Activated B cell treated with CpG ODN at 0.5 μM for 24 hours (primary cell): ENCODE results near the gene ZSCAN25. TPM values are rescaled to one million over a fixed set of nuclear protein-coding genes. Genes with fewer than 3 reads are reported as not detected.

Source experiments
- ATAC-seq: fragments of 200-7000 bp; cut with Tn5 transposase; one replicate; pipeline ENCODE4 v1.10.0; 2021; ENCODE audit warnings: low read depth, mild to moderate bottlenecking, moderate library complexity
- CTCF ChIA-PET: fragments of 350-600 bp; sonication (Branson Sonifier 250); formaldehyde crosslinking; loops from one replicate; lab custom pipeline; 2021; ENCODE audit warnings: antibody characterized with exemption; lab: Charles Lee
- POLR2A ChIA-PET: fragments of 350-600 bp; sonication (Branson Sonifier 250); formaldehyde crosslinking; loops from one replicate; lab custom pipeline; 2021; ENCODE audit warnings: antibody characterized with exemption; lab: Charles Lee
- DNase-seq: peaks from one replicate; pipeline ENCODE4 v3.0.0; 2022
- H3K27ac Mint-ChIP-seq: one replicate; pipeline ENCODE4 v1.8.0; 2020; ENCODE audit warnings: mixed read lengths
- H3K27me3 Mint-ChIP-seq: one replicate; pipeline ENCODE4 v1.8.0; 2021; ENCODE audit warnings: mixed read lengths
- H3K36me3 Mint-ChIP-seq: one replicate; pipeline ENCODE4 v1.8.0; 2021; ENCODE audit warnings: low read depth, mixed read lengths
- H3K4me1 Mint-ChIP-seq: one replicate; pipeline ENCODE4 v1.8.0; 2021; ENCODE audit warnings: mixed read lengths
- H3K4me3 Mint-ChIP-seq: one replicate; pipeline ENCODE4 v1.8.0; 2020; ENCODE audit warnings: mild to moderate bottlenecking, mixed read lengths
- H3K9me3 Mint-ChIP-seq: one replicate; pipeline ENCODE4 v1.8.0; 2020; ENCODE audit warnings: mixed read lengths
- intact Hi-C: fragments of 100-400 bp; cut with micrococcal nuclease; formaldehyde crosslinking; loops from one replicate; pipeline ENCODE4 v1.15.1; 2024
- total RNA-seq: library from RNA; stranded (reverse); gene quantifications from 2 replicates; pipeline ENCODE4 v1.2.3, GENCODE V29; 2022
- TF ChIP-seq, protein P1 (sequence below): fragments of 200-600 bp; IDR thresholded peaks from one replicate; pipeline ENCODE4 v1.8.0; 2022; ENCODE audit warnings: antibody characterized with exemption, mild to moderate bottlenecking

The ZSCAN25 gene
- total RNA-seq, 1 donor from 2014 or later = 33.4 TPM

GRCh38 chr7:99623702-99624447, 7.1 kb downstream of the ZSCAN25 start:
- intact Hi-C loops = no loop called here
- DNase-seq (no peak), ATAC-seq (no peak)
- CTCF ChIA-PET = no interaction called here
- TF ChIP-seq, protein P1, sequence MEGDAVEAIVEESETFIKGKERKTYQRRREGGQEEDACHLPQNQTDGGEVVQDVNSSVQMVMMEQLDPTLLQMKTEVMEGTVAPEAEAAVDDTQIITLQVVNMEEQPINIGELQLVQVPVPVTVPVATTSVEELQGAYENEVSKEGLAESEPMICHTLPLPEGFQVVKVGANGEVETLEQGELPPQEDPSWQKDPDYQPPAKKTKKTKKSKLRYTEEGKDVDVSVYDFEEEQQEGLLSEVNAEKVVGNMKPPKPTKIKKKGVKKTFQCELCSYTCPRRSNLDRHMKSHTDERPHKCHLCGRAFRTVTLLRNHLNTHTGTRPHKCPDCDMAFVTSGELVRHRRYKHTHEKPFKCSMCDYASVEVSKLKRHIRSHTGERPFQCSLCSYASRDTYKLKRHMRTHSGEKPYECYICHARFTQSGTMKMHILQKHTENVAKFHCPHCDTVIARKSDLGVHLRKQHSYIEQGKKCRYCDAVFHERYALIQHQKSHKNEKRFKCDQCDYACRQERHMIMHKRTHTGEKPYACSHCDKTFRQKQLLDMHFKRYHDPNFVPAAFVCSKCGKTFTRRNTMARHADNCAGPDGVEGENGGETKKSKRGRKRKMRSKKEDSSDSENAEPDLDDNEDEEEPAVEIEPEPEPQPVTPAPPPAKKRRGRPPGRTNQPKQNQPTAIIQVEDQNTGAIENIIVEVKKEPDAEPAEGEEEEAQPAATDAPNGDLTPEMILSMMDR = no peak
- Mint-ChIP-seq H3K27me3 (no peaks in the 10 kb centered on the region), H3K4me3 (no peak overlapping the region), H3K36me3 (peaks cover 95% of the 10 kb centered on the region), H3K9me3 (no peaks in the 10 kb centered on the region), H3K4me1 (peaks cover 2% of the 10 kb centered on the region), H3K27ac (no peak overlapping the region)
- POLR2A ChIA-PET = no interaction called here

DNA sequence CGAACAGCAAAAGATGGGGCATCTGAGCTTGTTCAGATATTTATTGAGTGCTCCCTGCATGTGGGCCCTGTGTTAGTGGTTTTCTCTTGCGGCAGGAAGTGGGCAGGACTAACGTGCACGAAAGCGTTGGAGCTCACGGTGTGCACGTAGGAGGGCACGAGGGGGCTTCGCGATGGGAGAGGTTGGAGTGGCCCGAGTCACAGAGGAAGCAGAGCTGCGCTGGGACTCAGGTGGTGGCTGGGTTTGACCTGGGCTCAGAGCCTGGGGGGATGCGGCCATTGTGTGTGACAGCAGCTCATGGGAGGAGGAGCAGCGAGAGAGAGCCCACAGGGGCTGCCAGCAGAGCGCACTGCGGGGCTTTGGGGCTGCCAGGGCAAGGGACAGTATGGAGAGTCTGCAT, 7.7 kb downstream of the ZSCAN25 start:
- H3K27ac Mint-ChIP-seq = no peak overlapping the region
- no peaks in the 10 kb centered on the region for H3K9me3 Mint-ChIP-seq
- no peaks in the 10 kb centered on the region for H3K4me1 Mint-ChIP-seq
- H3K36me3 Mint-ChIP-seq = peaks cover 95% of the 10 kb centered on the region
- ChIA-PET POLR2A (no interaction called here), CTCF (no interaction called here)
- ATAC-seq (no peak), DNase-seq (no peak)
- H3K27me3 Mint-ChIP-seq = no peaks in the 10 kb centered on the region
- TF ChIP-seq, protein P1 = no peak
- intact Hi-C loops = no loop called here
- no peak overlapping the region for H3K4me3 Mint-ChIP-seq

DNA sequence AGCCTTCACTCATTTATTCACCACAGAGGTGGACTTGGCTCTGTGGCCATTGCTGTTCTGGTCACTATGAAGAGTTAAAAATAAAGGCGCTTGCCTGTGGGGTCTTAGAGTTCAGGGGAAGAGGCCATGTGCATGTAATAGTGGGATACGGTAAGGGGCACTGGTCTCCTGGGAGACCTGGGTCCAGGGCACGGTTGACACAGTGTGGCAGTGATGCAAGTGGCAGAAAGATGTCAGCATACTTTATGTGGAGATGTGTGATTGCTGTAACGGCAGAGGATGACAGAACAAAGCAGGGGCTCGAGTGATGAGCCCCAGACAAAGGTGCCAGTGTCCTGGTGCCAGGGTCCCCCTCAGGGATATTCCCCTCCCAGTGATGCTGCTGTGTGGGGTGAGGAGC, 8.6 kb downstream of the ZSCAN25 start:
- no peaks in the 10 kb centered on the region for H3K27me3 Mint-ChIP-seq
- no peak overlapping the region for H3K27ac Mint-ChIP-seq
- H3K4me1 Mint-ChIP-seq = no peaks in the 10 kb centered on the region
- ATAC-seq (no peak), DNase-seq (no peak)
- TF ChIP-seq, protein P1 = no peak
- no peaks in the 10 kb centered on the region for H3K9me3 Mint-ChIP-seq
- no peak overlapping the region for H3K4me3 Mint-ChIP-seq
- POLR2A ChIA-PET = no interaction called here
- intact Hi-C loops = no loop called here
- CTCF ChIA-PET = no interaction called here
- H3K36me3 Mint-ChIP-seq = peaks cover 95% of the 10 kb centered on the region

DNA sequence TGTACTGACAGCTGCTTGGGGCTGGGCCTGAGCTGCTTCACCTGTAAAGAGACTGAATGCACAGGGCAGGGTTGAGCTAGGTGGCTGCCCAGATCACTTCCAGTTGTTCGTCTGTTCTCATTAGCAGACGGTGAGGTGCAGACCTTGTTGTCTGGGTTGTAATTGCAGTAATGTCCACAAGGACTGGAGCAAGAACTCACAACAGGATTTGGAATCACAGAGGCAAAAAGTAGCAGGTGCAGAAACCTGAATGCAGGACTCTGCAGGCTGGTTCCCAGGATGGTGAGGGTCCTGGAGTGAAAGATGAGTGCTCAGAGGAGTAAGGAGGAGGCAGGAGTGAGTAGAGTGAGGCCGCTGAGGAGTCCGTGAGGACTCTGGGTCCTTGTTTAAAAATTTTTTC, 9.2 kb downstream of the ZSCAN25 start:
- no peak for ATAC-seq
- intact Hi-C loops = no loop called here
- Mint-ChIP-seq H3K36me3 (peaks cover 95% of the 10 kb centered on the region), H3K27me3 (no peaks in the 10 kb centered on the region), H3K27ac (no peak overlapping the region), H3K4me1 (no peaks in the 10 kb centered on the region), H3K4me3 (no peak overlapping the region), H3K9me3 (no peaks in the 10 kb centered on the region)
- ChIA-PET POLR2A (no interaction called here), CTCF (no interaction called here)
- DNase-seq = no peak
- TF ChIP-seq, protein P1 = no peak

- DNase-seq (no peak), ATAC-seq (no peak)
- Mint-ChIP-seq H3K9me3 (no peaks in the 10 kb centered on the region), H3K36me3 (peaks cover 95% of the 10 kb centered on the region), H3K4me3 (no peak overlapping the region), H3K27ac (no peak overlapping the region), H3K4me1 (no peaks in the 10 kb centered on the region), H3K27me3 (no peaks in the 10 kb centered on the region)
- POLR2A ChIA-PET = interaction anchor here (0.8 kb wide), 1 partner anchor 11 kb away, joined by 3 read pairs; no protein-coding TSS in a partner anchor
- TF ChIP-seq, protein P1 = no peak
- intact Hi-C loops = no loop called here
- CTCF ChIA-PET = no interaction called here
Measured at GRCh38 chr7:99626661-99627060, 9.9 kb downstream of the ZSCAN25 start.
